SKM-1 (cell line): ENCODE data around the gene FAM20C.
A peak's percentile ranks its signal among the peaks of the same experiment; 100 is the strongest.

Source experiments
- DNase-seq: peaks from one replicate; lab custom pipeline; 2025; ENCODE audit not compliant: unreplicated experiment; lab: John Stamatoyannopoulos, UW

The FAM20C gene

DNA sequence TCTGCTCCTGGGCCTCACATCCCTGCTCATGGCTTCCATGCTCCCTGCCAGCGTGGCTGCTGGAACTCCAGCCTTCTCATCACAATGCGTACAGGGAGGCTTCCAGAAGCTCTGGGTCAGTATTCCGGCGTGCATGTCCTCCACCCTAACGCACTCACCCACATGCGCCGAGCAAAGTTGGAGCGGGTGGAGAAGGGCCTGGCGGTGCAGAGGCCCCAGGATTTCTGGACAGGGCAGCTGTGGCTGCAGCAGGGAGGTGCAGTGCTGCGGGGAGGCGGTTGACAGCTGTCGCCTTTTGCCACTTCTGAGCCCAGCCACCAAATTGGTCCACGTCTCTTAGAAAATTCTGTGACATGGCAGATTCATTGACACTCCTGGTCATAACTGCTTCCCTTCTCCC lies 33.6 kb upstream of the FAM20C start:
- no peak for DNase-seq

DNA sequence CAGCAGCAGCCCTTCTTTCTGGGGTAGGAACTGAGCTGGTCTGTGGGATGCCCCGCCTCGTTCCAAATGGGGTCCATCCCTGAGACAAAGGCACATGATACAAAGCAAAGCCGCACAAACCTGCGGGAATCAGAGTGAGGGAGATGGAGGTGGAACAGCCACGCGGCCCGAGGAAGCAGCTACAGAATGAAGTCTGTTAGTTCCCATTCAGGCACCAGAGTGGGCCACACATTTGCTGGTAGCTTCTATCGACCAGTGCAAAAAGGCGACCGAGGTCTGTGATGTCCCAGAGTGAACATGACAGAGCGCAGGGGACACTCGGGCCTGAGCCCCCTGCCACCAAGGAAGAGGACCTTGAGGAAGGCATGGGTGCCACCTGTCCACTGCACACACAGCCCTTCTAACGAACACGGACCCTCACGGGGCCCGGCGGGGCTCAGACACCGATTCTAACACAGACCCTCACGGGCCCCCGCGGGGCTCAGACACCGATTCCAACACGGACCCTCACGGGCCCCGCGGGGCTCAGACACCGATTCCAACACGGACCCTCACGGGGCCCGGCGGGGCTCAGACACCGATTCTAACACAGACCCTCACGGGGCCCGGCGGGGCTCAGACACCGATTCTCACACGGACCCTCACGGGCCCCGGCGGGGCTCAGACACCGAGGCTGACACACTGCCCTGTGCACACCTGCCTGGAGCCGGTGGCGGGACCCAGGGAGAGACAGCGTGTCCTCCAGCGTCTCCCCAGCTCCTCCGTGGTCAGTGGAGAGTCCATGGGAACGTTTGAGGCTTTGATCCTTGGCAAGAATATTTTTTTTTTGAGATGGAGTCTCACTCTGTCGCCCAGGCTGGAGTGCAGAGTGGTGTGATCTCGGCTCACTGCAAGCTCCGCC lies 32.8 kb upstream of the FAM20C start:
- no peak for DNase-seq

DNA sequence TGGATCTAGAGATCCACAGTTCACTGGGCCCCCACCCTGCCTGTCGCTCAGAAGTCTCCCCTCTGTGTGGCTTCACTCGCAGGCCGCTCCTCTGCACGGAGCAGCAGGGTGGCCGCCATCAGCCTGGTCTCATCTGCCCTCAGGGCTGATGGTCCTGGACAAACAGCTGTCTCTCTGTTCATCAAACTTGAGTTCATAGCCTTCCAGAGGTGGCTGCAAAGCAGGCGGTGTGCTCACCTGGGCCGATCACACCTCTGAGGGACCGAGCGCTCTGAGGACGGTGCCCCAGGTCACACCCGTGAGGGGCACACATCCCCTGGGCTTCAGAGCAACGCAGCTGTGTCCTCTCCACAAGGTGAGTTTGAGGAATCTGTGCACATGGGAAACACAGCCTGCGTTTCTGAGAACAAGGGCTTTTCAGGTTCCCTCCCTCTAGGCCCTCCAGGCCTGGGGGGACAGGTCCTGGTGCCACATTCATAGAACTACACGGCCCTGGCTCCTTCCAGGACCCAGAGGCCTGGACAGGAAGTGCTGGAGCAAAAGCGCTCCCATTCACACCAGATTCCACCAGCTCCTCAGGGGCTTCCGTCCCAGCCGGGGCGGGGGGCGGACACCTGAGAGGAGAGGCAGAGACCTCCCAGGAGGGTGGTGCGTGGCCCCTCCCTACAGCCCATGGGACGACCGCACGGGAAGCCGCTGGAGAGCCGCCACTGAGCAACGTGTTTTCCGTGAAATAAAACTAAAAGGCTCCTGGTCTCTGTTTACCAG lies 31.2 kb upstream of the FAM20C start:
- DNase-seq = no peak

DNA sequence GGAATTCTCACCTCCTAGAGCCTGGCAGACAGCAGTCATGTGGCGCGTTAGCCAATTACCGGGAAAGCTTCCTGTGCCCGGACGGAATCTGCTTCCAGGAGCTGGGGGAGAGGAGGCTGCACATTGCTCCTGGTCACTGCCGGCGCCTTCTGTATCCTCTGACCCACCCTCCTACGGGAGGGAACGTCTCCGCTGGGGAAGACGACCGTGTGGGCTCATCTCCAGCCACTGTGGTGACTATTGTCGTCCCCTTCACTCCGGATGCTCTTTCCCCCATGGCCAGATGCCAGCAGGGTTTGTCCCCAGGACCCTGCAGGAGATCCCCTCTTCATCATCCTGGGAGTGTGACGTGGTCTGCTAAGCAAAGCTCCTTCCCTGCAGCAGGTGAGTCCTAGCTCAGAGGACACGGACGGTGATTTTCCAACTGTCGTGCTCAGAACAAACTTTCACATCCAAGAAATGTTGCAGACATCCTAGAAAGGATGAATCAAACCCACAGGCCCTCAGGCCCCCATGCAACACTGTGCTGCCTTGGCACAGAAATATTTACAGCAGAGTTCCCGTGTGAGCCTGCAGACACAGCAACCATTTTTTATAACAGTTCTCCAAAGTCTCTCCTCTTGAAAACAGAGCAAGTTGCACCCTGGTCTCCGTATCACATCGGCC lies 29.6 kb upstream of the FAM20C start:
- no peak for DNase-seq

DNA sequence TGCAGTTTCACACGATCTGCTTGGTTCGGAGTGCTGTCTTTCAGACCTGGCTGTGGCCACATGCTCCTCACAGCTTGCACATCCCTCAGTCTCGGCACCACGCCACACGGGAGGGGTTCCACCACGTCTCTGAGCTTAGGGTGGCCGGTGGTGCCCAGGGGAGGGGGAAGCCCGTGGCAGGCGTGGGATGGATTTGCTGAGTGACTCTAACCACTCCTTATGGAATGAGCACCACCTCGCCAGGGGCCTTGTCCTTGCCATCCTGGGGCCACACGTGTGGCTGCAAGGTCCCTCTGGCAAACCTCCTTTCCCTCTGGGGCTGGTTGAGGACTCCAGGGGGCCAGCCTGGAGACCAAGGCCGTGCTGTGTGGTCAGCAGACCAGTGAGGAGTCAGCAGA lies 29.1 kb upstream of the FAM20C start:
- DNase-seq = no peak

DNA sequence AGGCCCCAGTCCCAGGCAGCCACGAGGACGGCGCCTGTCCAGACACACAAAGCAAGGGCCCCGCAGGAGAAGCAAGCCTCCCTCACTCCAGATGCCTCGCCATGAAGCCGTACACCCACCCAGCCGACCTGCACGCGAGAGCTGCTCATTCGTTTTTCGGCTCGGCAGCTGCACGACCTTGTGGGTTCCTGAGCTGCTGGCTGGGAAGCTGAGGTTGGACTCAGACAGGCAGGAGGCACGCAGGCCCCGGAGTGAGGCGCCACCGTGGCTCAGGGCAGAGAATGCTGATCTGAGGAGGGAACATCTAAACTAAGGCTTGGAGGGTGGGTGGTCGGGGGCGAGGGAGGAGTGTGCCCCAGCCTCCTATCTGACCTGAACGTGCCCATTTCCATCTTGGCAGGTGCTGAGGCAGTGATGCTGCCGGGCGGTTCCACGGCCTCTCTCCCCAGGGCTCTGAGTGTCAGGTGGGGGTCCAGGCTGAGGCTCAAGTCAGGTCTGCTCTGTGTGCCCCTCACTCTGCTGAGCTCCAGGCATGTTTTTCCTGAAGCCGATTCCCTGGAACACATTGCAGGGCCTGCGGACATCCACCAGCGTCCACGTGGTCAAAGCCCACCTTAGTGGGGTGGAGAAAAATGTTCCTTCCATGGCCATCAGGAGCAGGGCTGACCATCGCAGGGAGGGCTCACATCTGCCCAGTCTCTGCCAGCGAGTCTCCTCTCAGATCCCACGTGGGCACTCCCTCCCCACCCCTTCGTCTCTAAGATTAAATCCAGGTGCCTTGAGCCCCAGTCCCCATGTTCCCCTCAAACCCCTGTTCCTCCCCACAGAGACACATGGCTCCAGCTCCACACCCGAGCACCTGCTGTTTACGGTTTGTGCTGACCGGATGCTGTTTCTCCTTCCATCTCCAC lies 28.1 kb upstream of the FAM20C start:
- no peak for DNase-seq

DNA sequence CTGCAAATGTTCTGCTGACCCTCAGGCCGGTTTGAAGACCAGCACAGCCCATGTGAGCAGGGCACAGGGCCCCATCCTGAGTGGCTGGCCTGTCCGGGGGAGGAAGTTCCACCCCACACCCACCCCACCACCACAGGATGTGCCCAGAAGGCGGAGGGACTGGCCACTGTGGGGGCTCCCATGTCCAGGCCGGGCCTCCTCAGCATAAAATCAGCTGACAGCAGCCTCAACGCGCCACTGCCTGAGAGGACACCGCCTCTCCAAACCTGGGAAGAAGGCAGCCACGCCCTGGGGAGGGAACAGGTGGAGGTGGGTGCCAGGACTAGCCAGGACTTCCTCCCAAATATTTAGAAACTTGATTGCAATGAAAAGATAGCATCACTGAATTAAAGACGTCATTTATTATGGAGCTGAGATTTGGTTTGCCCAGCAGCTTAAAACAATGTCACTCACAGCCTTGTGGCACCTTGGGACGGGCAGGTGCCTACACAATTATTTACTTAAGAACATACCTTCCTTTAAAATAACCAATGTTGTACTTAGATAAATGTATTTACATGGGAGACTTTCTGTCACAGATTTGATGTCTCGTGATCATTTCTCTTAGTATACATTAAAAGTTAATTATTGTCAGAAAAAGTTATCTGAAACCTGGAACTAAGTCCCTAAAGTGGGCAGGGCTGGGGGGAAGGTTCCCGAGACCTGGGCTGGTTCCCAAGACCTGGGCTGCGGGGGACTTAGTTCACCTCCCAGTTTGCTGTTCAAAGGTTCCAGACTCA lies 27.3 kb upstream of the FAM20C start:
- no peak for DNase-seq

DNA sequence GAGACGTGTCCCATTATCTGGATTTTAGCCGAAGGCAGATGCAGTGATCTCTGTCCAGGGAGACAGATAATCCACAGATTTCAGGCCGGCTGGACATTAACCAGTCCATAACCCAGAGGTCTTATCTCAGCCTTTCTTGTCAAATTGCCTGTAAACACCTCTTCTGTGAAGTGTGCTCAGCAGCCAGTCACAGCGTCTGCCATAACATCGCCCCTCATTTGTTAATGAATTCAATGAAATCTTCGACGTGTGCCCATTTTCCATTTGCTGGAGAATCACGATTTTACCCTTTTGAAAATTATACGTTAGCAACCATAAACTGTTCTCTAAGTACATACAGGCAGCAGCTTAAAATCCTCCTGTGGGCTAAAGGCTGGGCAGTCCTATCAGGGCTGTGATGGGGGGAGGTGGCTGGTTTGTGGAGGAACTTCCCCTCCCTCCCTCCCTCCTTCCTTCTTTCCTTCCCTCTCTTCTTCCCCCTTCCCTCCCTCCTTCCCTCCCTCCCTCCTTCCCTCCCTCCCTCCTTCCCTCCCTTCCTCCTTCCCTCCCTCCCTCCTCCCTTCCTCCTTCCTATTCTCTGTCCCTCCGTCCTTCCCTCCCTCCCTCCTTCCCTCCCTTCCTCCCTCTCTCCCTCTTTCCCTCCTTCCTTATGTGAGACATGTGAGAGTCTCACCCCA lies 26.6 kb upstream of the FAM20C start:
- no peak for DNase-seq

DNA sequence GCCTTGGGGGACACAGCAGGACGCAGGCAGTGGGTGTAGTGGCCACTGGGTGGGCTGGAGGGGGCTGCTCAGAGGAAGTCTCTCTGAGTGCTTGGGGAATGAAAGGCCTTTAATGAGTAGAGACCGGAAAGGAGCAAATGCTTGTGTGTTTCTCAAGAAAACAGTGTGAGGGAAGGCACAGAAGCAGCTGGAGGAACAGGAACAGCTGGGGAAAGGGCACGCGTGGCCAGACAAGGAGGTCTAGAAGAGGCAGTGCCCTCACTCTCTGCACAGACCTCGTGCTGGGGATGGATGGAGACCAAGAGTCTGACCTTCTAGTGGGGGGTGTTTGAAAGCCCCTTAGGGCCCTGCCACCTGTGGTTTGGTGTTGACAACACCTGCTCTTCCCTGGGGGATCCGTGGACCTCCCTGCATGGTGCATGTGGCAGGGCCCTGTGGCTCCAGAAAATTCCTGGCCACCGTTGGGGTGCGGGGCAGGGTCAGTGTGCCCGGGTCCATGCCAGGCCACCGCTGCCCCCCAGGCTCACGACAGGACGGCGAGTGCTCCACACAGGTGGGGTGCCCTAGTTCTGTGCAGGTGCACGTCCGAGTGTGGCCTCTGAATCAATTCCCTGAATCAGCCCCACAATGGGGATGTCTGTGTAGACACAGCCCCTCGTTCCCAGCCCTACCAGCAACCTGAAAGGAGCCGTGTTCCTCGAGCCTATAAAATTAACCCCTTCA lies 25.9 kb upstream of the FAM20C start:
- peak; percentile 39 for DNase-seq

DNA sequence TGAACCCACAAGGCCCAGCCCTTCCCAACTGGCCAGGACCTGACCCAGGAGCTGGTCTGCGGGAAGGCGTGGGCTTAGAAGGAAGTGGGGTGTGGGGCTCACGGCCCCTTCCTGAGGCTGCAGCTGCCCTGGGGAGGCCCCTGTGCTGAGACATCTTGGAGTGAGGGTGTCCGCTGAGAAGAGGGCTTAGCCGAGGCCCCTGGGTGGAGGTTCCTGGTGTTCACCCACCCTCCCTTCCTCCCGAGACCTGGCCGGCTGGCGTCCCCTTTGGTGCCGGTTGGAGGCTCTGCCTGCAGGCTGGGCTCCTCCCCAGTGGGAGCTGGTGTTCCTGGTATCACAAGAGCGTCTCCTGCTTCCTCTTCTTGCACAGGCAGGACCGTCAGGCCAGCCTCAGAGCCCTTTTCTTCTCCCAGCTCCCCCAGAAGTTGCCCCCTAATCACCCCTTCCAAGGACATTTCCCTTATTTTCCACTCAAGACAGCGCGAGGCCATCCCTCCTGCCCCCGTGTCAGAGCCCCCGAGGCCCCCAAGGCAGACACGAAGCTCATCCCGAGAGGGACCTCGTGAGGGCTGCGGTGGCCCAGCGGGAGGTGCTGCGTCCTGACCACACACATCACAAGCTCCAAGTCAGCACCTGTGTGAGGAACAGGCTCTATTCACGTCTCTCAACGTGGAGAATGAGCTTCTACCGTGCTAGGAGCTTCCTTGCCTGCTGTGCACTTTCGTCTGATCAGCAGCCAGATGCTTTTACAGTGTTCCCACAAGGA lies 25.1 kb upstream of the FAM20C start:
- peak; percentile 51 for DNase-seq

DNA sequence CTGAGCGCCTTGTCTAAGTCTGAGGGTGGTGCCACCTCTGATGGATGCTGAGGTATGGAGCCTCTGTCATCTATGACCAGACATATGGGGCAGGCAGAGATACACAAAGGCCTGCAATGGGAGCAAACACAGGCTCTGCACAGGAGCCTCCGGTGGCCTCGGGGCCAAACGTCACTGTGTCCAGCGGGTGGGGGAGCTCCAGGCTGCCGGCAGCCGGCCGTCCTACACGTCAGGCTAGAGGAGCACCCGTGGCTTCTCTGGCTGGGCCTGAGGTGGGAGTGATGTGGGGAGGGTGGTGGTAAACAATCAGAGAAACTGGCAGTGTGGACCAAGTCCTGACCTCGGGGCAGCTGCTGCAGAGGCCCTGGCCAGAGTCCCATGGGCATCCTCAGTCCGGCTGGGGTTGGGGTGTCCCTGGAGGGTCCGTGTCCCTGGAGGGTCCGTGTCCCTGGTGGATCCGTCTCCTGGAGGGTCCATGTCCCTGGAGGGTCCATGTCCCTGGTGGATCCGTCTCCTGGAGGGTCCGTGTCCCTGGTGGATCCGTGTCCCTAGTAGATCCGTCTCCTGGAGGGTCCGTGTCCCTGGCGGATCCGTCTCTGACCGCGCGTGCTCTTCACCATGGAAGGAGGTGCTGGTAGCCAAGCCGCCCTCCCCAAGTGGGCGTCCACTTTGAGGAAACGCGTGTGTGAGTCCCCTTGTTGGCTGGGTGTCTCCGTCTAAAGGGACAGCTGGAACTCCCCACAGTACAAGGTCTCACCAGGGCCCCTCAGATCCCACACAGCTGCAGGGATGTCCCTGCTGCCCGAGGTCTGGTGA lies 24.2 kb upstream of the FAM20C start:
- DNase-seq = no peak

DNA sequence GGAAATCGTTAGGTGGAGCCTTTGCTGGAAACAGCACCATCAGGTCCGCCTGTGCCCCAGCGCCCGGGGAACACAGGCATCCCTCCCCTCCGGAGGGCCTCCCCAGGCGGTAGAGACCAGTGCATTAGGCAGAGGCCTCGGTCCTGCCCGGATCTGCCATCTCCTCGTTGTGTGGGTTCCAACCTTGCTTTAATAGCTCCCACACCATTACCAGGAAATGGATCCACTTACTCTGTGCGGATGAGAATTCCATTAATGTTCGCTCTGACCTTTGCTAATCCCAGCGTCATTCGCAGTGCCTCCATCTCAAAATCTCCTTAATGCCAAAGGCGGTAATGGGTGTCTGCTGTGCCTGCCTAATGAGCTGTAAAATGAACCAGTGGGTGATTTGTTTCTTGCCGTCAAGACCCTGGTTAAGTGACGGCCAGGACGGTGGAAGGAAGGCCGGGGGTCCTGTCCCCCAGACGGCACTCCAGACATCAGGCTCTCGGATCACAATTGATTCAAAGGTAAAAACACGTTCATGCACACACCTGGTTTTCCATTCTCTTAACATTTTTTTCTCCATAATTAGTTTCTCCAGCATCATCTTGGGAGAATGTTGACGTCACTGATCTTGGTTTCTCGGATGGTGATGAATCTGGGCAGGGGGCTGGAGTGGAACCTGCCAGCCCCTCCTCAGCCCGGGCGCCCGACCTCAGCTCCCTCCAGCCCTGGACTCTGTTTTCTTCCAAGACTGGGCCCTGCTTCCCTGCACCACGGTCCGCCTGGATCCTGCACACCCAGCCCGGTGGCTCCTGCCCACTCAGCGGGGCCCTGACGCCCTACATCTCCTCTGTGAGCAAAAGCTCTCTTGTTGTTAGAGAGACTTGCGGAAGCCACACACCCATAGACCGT lies 22.8 kb upstream of the FAM20C start:
- no peak for DNase-seq

DNA sequence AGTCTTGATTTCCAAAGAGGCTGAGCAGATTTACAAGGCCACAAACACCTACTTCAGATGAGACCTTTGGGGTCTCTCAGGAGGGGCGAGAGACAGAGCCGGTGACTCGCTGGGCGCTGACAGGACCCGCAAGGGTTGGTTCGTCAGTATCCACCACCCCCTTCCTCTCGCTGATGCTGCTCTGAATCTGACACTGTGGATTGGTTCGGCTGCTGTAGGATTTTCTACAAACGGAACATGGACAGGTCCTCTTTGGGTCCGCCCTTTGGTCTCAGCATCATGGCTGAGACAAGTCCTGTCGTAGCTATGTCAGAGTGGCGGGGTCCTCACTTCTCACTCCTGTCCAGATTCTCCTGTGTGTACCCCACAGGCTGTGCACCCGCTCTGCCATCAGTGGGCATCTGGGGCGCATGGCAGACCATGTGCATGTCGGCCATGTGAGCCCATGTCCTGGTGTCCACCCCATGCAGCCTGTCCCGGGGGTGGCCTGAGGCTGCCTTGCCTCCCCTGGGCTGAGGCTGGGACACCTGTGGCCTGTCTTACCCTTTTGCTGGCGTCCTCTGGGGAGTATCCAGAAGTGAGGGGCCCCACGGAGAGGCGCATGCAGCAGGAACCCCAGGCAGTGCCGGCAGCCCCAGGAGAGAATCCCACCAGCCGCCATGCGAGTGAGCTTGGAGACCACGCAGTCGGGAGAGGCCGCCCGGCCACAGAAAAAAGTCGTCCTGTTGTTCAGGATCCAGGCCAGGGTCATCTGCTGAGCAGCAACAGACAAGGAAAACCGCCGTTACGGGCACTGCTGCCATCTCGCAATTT lies 21.6 kb upstream of the FAM20C start:
- no peak for DNase-seq

DNA sequence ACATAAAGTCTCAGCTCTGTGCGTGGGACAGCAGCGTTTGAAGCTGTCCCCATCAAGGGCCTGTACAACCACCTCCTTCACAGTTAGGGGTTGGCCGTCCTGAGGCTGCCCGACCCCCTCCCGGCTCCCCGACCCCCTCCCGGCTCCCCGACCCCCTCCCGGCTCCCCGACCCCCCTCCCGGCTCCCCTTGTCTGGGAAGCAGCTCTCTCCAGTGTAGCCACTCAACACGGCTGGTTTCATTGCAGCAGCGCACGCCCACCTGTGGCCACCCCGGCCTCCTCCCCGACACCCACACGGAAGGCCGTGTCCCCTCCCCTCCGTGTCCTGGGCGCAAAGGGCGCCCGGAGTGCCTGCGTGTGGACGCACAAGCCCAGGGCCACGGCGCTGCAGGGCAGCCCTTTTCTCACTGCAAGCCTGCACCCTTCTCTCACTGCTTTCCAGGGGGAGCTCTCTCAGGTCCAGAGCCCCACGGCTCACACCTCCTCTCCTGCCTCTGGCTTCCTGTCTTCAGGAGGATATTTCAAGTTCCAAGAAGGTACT lies 20.9 kb upstream of the FAM20C start:
- no peak for DNase-seq

DNA sequence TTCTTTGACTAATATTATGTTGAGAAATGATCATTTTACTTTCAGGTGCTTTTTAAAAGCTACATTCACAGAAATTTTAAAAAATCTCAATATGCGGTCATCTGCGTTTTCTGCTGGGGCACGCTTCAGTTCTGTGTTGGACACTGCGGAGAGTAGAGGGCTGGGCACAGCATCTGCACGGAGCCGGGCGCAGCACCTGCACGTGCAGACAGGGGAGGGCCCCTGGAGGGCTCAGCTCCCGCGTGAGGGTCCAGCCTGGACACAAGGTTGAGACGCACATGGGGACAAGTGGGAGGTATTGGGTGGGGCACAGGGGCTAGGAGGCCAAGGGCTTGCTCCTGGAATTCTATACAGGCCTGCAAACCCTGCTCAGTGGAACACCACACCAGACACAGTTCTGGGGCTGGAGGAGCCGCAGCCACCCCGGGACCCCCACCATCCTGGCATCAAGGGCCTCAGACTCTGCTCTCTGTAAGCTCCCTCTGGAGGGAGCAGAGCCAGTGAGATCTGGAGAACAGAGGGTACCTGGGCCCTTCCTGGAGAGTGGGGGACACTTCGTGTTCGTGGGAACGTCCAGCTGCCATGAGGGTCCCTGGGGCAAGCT lies 20.4 kb upstream of the FAM20C start:
- DNase-seq = no peak
